Keratinocyte (primary cell): ENCODE results near the gene SCRN1.

ENCODE experiments used
- CTCF ChIP-seq, 3 experiments: IDR thresholded peaks in 1 of 3; conservative IDR thresholded peaks in 1 of 3; optimal IDR thresholded peaks in 1 of 3; 2 replicates in 2 of 3; 3 replicates in 1 of 3; pipeline versions ENCODE3 to v1.5.1; 2011; ENCODE audit warnings: low read length in 3 of 3, mild to moderate bottlenecking in 3 of 3, moderate library complexity in 2 of 3, control low read depth in 1 of 3, inconsistent platforms in 1 of 3; ENCODE audit not compliant: insufficient read depth in 2 of 3; ENCODE audit errors: extremely low read depth in 1 of 3
- EZH2 ChIP-seq: IDR thresholded peaks from one replicate; pipeline ENCODE4 v1.6.1; 2012; ENCODE audit warnings: inconsistent platforms, mild to moderate bottlenecking, low read length, moderate library complexity

DNA sequence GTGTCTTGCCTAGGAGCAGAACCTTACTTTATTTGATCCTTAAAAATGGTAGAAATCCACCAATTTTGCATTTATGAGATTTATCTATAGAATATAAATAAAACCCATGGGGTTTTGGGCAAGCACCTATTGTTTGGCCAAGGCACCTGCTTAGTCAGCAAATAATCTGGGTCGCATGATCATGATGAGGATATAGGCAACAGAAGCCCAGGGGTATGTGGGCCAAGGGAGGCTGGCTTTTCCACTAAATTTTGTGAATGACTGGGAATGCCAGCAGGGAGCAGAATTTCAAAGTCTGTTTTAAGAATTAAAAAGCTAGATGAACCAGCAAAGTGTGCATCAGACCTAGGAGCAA lies 17.3 kb downstream of the SCRN1 start:
- TF ChIP-seq EZH2 (no peak), CTCF (optimal IDR thresholded peaks at IDR 0.05 in 1 of 3, IDR thresholded peaks at IDR 0.05 in 1 of 3, conservative IDR thresholded peaks at IDR 0.05 in 1 of 3; ENCODE audit: extremely low read depth in 1 of 3, insufficient read depth in 2 of 3, low read length in 3 of 3) (no peak)
